HG03159 (cell line): ENCODE results near the gene KRT71.
"Not testable (repeated sequence)": the region's sequence is repeated elsewhere in the genome, so short reads cannot be mapped to it uniquely, and the experiment has no call there.

Experiments used
- ATAC-seq: cut with Tn5 transposase; IDR thresholded peaks from one replicate; pipeline ENCODE4 v1.9.1; 2021; ENCODE audit warnings: mild to moderate bottlenecking, moderate library complexity; ENCODE audit not compliant: unreplicated experiment

KRT71 gene

DNA sequence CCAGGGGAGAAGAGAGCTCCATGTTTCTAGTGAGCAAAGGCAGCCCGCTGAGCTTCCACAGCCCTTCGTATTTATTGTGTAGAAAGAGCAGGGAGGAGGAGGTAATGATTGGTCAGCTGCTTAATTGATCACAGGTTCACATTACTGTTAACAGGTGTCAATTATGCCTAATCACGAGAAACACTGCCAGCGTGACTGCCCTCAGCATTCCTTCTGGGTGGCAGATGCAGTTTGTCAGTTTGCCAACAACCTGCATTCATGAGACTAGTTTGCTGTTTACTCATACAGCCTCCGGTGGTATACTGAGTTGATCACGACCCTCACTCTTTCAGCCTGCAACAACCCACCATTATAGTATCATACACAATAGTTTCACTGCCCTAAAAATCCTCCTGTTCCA, 52.4 kb downstream of the KRT71 start:
- ATAC-seq = not testable (repeated sequence)

DNA sequence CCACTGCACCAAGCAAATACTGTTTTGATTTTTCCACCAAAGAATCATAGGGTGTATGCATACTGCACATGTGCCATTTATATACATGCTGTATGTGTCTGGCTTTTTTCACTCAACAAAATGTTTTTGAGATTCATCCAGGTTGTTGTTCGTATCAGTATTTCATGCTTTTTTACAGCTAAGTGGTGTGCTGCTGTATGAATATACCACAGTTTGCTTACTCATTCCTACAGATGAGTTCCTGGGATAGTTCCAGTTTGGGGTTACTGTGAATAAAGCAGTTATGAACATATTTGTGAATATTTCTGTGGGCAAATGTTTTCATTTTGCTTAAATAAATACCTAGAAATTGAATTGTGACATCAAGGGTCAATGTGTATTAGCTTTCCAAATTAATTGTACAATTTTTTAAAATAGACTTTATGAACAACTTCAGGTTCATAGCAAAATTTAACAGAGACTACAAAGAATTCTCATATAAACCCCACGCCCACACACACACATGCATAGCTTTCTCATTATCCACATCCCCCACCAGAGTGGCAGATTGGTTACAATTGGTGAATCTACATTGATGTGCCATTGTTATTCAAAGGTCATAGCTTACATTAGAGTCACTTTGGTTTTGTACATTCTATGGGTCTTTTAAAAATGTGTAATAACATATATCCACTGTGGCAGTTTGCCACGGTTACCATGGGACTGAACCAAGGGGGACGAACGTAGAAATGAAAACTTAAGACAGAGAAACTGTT, 53.0 kb downstream of the KRT71 start:
- no peak for ATAC-seq

DNA sequence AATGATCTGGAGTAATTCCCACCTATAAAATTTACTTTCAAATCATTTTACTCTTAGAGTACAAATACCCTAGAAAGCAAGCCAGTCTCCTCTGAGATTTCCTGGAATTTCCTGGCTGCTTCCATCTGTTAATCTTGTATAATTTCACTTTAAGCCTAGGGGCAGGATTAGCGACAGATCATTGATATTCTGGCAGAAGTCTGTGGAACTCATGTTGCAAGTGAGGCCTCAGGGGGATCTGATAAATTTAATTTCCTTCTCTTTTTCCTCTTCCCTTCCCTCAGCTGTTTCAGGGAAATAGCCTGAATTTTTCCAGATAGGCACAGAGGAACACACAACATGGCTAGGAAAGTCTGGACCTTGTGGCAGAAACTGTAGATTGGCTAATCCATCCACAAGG, 54.0 kb downstream of the KRT71 start:
- no peak for ATAC-seq

DNA sequence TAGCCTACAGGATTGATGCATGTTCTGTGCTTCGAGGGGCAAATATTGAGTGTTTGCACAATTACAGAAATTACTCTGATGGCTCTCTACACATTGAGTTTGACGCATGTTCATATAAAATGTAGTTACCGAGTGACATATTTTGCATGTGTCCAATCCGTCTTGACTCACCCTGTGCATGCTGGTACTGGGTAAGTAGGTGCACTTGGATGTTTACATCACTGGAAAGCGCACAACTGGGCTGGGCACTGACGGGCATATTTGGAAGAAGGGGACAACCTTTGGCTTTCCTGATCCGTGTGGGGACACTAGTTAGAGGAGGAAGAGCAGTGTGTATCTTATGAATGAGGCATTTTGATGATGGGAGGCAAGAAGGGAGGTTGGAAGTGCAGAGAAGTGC, 55.0 kb downstream of the KRT71 start:
- no peak for ATAC-seq

DNA sequence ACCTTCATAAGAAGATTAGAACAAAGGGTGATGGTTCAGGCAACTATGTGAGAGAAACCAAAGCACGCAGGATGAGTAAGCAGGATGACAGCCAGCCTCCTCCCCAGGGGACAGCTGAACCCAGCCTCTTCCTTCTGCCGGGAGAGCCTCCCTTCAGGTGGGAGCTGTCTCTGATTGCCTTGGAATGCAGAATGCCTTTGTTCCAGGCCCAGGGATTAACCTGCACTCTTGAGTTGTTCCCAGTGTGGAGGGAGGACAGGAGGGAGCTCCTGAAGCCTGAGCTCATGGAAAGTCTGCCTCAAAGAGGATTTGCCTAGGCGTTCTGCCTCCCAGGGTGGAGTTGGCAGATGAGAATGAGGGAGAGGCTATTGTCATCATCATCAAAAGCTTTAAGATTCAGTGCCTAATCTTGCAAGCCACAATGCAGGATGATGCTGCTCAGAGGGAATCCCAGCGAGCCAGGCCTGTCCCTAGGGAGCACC, 56.3 kb downstream of the KRT71 start:
- ATAC-seq = no peak

DNA sequence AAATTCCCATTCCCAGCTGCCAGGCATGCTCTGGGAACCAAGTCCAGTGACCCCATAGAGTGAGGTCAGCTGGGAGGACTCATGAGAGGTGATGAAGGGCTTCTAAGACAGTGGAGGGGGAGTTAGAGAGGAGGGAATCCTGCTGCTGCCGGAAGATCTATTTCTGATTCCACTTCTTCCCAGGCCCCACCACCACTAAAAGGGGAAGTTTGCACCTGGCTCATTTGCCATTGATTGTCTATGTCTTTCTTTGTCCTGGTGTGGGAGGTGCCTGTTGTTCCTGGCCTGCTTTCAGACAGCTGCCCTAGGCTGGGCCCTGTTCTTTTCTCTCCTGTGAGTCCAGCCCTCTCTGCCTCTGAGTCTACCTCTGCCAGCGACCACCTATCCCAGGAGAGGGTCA, 56.9 kb downstream of the KRT71 start:
- ATAC-seq = no peak

DNA sequence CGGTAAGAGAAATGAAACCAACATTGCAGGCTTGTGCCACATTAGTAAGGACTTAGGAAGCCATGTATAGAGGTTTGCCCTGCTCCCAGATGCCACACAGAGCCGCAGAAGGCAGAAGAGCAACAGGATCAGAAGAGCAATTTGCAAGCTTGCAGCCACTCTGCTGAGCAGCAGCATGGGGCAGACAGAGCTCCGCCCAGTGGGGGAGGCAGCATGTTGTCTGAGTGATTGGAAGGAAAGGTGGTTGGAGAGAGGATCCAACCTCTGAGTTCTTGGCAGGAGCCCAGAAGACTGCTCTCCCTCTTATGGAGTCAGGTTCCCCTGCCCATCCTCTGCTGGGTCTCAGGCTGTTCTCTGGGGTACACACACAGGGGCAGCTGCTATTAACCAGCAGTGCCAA, 57.6 kb downstream of the KRT71 start:
- ATAC-seq = no peak

DNA sequence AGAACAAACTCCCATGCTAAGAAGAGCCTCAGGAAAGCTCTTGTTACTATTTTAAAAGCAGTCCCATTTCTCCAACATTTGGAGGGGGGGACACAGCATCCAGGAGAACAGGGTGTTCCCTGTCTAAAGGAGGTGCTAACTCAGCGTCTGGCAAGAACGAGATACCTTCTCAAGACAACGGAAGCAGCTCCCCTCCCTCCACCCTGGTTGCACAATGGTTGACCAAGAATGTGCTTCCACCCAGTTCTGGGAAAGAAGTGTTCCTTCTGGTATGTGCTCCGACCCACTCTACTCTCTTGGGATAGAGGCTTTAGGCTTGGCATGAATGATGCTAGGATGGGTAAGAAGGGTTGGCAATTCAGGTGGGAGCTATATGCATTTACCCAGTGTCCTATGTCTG, 58.4 kb downstream of the KRT71 start:
- no peak for ATAC-seq

DNA sequence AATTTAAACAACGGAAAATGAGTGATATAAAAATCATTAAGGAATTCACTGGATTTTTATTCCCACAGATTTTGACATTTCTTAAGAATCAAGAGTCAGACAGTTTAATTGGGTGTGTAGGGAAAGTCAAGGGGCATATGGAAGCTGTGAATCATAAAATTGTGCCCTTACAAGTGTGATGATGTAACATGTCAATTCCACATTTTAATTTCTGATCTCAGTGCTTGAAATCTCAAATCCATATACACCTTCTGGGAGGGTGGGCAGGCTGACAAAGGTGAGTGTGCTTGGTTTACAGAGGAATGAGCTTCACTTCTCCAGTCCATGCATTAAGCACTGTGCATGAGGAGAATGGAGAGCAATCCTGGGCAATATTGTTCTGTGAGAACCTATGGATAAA, 58.8 kb downstream of the KRT71 start:
- no peak for ATAC-seq
